Measurements from ENCODE around the gene LZTS3. TPM values are rescaled to one million over a fixed set of nuclear protein-coding genes. Genes with fewer than 3 reads are reported as not detected.
"Not testable (repeated sequence)": the region's sequence is repeated elsewhere in the genome, so short reads cannot be mapped to it uniquely, and the experiment has no call there.

The LZTS3 gene
- total RNA-seq (10 to 100 TPM in 4 of 5 donors, 1 to 10 TPM in 1; 5.3 to 36.6 (median 22.3) TPM), polyA plus RNA-seq (10 to 100 TPM in 2 of 3 donors, 1 to 10 TPM in 1; 8.6 to 16.6 (median 12.7) TPM)
- long read RNA-seq, donor 1: 0 reads
- long read RNA-seq, donor 2: 0 reads
- long read RNA-seq, donor 3, full-length matches to known transcripts: 1 of 1 reads
- long read RNA-seq, donor 3, partial matches to known transcripts: 0 of 1 reads
- long read RNA-seq, donor 3, other reads (novel, unspliced or antisense): 0 of 1 reads
- long read RNA-seq, donor 4: 0 reads
- long read RNA-seq, donor 5, full-length matches to known transcripts: 2 of 2 reads
- long read RNA-seq, donor 5, partial matches to known transcripts: 0 of 2 reads
- long read RNA-seq, donor 5, other reads (novel, unspliced or antisense): 0 of 2 reads
- long read RNA-seq, donor 6, full-length matches to known transcripts: 3 of 16 reads
- long read RNA-seq, donor 6, partial matches to known transcripts: 13 of 16 reads
- long read RNA-seq, donor 6, other reads (novel, unspliced or antisense): 0 of 16 reads
- long read RNA-seq, donor 7, full-length matches to known transcripts: 2 of 2 reads
- long read RNA-seq, donor 7, partial matches to known transcripts: 0 of 2 reads
- long read RNA-seq, donor 7, other reads (novel, unspliced or antisense): 0 of 2 reads
- long read RNA-seq, donor 8, full-length matches to known transcripts: 2 of 2 reads
- long read RNA-seq, donor 8, partial matches to known transcripts: 0 of 2 reads
- long read RNA-seq, donor 8, other reads (novel, unspliced or antisense): 0 of 2 reads
- long read RNA-seq, donor 9, partial matches to known transcripts: 9 of 9 reads
- long read RNA-seq, donor 9, other reads (novel, unspliced or antisense): 0 of 9 reads
- long read RNA-seq, donor 10: 0 reads

- DNase-seq: peak; percentile 71 to 94
- intact Hi-C loops (cut with DNase I; ENCODE audit: low total_unique reads): no loop called here
- Histone ChIP-seq H3K27ac (peak within 1 kb of the TSS; percentile 83 to 92 (median 89)), H3K27me3 (peaks cover 0 to 25% (median 3%) of the 10 kb centered on the region in 3 donors), H3K9me3 (no peaks in the 10 kb centered on the region), H3K4me1 (peaks cover 22 to 58% (median 35%) of the 10 kb centered on the region in 4 donors), H3K4me3 (peak within 1 kb of the TSS; percentile 86 to 94 (median 90)), H3K36me3 (no peaks in the 10 kb centered on the region)
- TF ChIP-seq POLR2AphosphoS5 (IDR thresholded peaks at IDR 0.05): peak in 2 of 3 donors; percentile 2 to 15
- TF ChIP-seq CTCF (IDR thresholded peaks at IDR 0.05): no peak
- no peak for TF ChIP-seq EP300 (IDR thresholded peaks at IDR 0.05)
- TF ChIP-seq POLR2A (IDR thresholded peaks at IDR 0.05): no peak
- 0 to 1% (median 0%) methylated on average over 31 to 62 of the region's 62 CpGs; no CpG with 5 or more reads in 1 of the 5 donors for WGBS, 5 donors
These were observed at the start of gene LZTS3 for GRCh38 chr20:3172933-3173609. Gene LZTS3, minus strand, starts transcription at chr20:3173549. Its CDS starts 6,386 bp downstream, at chr20:3167163.

- intact Hi-C loops (cut with DNase I; ENCODE audit: low total_unique reads): no loop called here
- peak; percentile 48 to 70 for DNase-seq
- peaks cover 17 to 64% (median 59%) of the 10 kb centered on the region in 4 donors for H3K36me3 ChIP-seq
- no peak overlapping the region for H3K4me3 ChIP-seq
- no peaks in the 10 kb centered on the region for H3K27me3 ChIP-seq
- no peaks in the 10 kb centered on the region for H3K9me3 ChIP-seq
- peaks cover 8 to 31% (median 12%) of the 10 kb centered on the region in 4 donors for H3K4me1 ChIP-seq
- WGBS, 5 donors: 68 to 73% (median 72%) methylated on average over 18 of the region's 18 CpGs
- TF ChIP-seq POLR2AphosphoS5 (IDR thresholded peaks at IDR 0.05) (peak in 1 of 3 donors; percentile 20), CTCF (IDR thresholded peaks at IDR 0.05) (no peak)
- H3K27ac ChIP-seq: peak overlapping the region in 1 of 5 donors; percentile 54
These were observed 48.3 kb upstream of the LZTS3 start for GRCh38 chr20:3221398-3222226.

GRCh38 chr20:3218307-3218988 lies 45.1 kb upstream of the LZTS3 start:
- 14 to 43% (median 17%) methylated on average over 14 to 30 of the region's 30 CpGs for WGBS, 5 donors
- H3K27ac ChIP-seq: peak overlapping the region in 1 of 5 donors; percentile 35
- peak; percentile 75 to 85 for DNase-seq
- TF ChIP-seq POLR2AphosphoS5 (IDR thresholded peaks at IDR 0.05) (peak in 1 of 3 donors; percentile 73), CTCF (IDR thresholded peaks at IDR 0.05) (peak in 6 of 7 experiments; percentile 4 to 97 (median 90)), POLR2A (IDR thresholded peaks at IDR 0.05) (no peak), EP300 (IDR thresholded peaks at IDR 0.05) (no peak)
- H3K4me3 ChIP-seq: peak overlapping the region in 1 of 4 donors; percentile 23
- intact Hi-C loops (cut with DNase I; ENCODE audit: low total_unique reads): no loop called here
- no peaks in the 10 kb centered on the region for H3K27me3 ChIP-seq
- peaks cover 23 to 79% (median 78%) of the 10 kb centered on the region in 4 donors for H3K36me3 ChIP-seq
- peaks cover 8 to 24% (median 10%) of the 10 kb centered on the region in 4 donors for H3K4me1 ChIP-seq
- no peaks in the 10 kb centered on the region for H3K9me3 ChIP-seq

- intact Hi-C loops (cut with DNase I; ENCODE audit: low total_unique reads); H3K27me3 ChIP-seq; H3K9me3 ChIP-seq; DNase-seq; H3K4me3 ChIP-seq; H3K27ac ChIP-seq: not testable (repeated sequence)
- H3K36me3 ChIP-seq: peaks cover 11 to 55% (median 53%) of the 10 kb centered on the region in 4 donors
- H3K4me1 ChIP-seq: peaks cover 11 to 23% (median 15%) of the 10 kb centered on the region in 4 donors
- WGBS, 5 donors: 90 to 96% (median 94%) methylated on average over 7 of the region's 7 CpGs
These were observed 42.1 kb upstream of the LZTS3 start for GRCh38 chr20:3215359-3215917.
